ENCODE data around the gene HOXB6.
A peak's percentile ranks its signal among the peaks of the same experiment; 100 is the strongest.

The HOXB6 gene

DNA sequence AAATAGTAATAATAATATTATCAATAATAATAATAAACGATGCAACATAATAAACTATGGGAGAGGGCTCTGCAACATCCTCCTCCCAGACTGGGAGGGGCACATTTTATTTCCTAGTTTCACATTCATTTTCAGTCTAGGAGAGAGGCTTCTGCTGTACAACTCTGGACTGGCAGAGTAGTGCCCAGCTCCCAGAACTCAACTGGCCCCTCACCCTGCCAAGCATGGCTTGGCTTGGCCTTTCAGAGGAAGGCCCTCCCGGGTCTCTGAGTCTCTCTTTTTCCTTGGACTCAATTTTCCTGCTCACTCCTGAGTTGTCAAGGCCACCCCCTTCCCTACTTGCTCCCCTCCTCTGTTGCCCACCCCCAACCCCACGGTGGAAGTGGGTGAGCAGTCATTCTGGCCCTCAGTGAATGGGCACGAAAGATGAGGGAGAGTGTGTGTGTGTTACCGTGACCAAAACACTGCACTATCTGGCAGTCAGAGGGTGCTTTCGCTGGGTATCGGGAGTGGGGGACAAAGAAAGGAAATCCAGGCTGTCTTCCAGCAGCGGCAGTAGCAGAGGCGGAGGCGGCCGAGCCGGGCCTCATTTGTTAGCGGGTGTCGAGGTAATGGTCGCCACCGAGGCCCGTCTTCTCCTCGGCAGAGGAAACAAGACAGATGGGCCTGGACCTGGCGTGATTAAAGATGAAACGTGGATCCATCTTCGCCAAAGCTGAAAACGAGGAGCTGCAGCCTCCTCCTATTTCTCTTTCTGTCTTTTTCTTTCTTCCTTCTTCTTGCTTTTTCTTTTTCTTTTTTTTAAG is 28.9 kb downstream of the HOXB6 start:
- in situ Hi-C loops (cut with HindIII; ENCODE audit: low sequenced_read_pairs) = no loop called here
- peak overlapping the region; percentile 82 for H3K4me3 ChIP-seq (ENCODE audit: low read depth, low read length)
- DNase-seq (ENCODE audit: low read depth) = no peak
- TF ChIP-seq CTCF (IDR thresholded peaks at IDR 0.05; ENCODE audit: low read depth, low read length, missing control alignments) = no peak

GRCh38 chr17:48575066-48575582 is 29.7 kb downstream of the HOXB6 start:
- TF ChIP-seq CTCF (IDR thresholded peaks at IDR 0.05; ENCODE audit: low read depth, low read length, missing control alignments) = no peak
- no peak for DNase-seq (ENCODE audit: low read depth)
- H3K4me3 ChIP-seq (ENCODE audit: low read depth, low read length) = peak overlapping the region; percentile 82
- in situ Hi-C loops (cut with HindIII; ENCODE audit: low sequenced_read_pairs) = no loop called here

DNA sequence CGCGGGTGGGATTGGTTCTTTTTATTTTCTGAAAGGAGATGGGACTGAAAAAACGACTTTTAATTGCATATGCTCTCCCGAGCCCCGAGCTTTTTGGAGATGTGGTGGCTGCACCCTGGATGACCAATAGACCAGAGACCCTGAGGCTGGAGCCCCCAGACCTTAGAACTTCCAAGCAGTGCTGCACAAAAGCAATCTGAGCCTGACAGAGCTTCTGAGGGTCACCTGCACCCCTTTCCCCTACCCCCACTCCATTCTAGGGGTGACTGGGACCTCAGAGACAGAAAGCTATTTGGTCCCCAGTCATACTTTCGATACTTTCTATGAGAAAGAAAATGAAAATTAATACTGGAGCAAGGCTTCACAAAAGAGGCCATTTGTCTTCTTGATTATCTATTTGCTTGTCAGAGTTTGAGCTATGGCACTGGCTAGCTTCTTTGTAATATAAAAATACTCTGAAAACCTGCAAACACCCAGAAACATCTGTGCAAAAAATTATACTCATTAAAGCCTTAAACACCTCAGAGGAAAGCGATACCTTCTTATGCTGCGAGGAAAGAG is 30.2 kb downstream of the HOXB6 start:
- peak overlapping the region; percentile 82 for H3K4me3 ChIP-seq (ENCODE audit: low read depth, low read length)
- DNase-seq (ENCODE audit: low read depth) = no peak
- in situ Hi-C loops (cut with HindIII; ENCODE audit: low sequenced_read_pairs) = no loop called here
- no peak for TF ChIP-seq CTCF (IDR thresholded peaks at IDR 0.05; ENCODE audit: low read depth, low read length, missing control alignments)

DNA sequence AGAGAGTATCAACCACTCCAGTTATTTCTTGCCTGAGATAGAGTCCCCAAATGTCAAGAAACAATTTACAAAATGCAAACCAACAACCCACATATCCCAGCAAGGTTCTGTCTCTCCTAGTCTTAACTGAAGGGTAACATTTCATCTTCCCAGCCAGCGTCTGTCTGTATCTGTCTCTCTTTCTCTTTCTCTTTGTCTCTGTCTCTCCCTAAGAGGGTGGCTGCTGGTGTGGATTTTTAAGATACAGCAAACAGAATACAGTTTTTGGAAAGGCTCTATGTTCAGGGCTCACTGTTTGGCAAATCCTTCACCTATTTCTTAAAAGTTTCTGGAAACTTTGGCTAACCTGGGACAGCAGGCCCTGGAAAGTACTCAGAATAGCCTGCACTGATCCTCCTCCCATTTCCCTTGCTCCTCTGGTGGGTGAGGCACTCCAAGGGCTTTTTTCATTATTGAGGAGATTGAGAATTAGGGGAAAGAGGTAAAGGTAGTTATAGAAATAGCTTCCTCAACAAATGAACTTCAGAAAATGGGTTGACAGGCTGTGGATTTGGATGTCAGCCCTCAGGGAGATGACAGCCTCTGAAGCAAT is 32.9 kb downstream of the HOXB6 start:
- in situ Hi-C loops (cut with HindIII; ENCODE audit: low sequenced_read_pairs) = no loop called here
- TF ChIP-seq CTCF (IDR thresholded peaks at IDR 0.05; ENCODE audit: low read depth, low read length, missing control alignments) = no peak
- DNase-seq (ENCODE audit: low read depth) = no peak
- H3K4me3 ChIP-seq (ENCODE audit: low read depth, low read length) = peak overlapping the region; percentile 82

DNA sequence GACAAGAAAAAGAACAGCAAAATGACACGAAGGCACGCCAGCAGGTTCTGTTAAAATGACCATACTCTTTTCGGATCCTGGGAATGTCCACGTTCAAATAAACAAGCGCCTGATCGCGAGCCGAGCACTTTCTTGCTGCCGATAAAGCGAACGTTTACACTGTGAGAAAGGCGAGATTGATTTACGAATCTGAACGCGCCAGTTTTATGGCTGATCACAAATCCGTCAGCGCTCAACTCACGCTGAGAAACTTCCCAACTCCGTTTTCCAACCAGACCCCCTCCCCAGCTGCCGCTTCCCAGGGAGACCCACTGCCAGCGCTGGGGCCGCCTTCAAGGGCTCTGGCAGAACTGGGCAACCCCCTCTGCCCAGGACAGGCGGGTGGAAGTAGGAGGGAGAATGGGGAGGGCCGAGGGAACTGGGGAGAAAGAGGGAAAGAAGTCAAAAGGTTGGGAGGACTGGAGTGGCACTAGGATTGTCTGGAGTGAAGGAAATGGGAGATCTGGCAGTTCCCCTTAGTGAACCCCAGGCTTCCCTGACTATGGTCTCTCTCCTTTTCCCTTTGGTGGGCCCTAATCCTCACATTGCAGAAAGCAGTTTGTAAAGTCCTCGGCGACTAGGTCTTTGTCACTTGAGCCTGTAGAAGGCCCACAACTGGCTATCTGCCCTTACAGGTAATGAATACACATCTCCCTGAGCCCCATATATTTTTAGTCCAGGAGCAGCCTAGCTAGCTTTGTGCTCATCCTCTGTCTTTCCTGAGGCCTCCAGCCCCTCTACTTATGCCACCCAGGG is 33.6 kb downstream of the HOXB6 start:
- no peak for TF ChIP-seq CTCF (IDR thresholded peaks at IDR 0.05; ENCODE audit: low read depth, low read length, missing control alignments)
- DNase-seq (ENCODE audit: low read depth) = no peak
- H3K4me3 ChIP-seq (ENCODE audit: low read depth, low read length) = peak overlapping the region; percentile 82
- in situ Hi-C loops (cut with HindIII; ENCODE audit: low sequenced_read_pairs) = no loop called here
